ENCODE data around the gene PRR3.

PRR3 gene

DNA sequence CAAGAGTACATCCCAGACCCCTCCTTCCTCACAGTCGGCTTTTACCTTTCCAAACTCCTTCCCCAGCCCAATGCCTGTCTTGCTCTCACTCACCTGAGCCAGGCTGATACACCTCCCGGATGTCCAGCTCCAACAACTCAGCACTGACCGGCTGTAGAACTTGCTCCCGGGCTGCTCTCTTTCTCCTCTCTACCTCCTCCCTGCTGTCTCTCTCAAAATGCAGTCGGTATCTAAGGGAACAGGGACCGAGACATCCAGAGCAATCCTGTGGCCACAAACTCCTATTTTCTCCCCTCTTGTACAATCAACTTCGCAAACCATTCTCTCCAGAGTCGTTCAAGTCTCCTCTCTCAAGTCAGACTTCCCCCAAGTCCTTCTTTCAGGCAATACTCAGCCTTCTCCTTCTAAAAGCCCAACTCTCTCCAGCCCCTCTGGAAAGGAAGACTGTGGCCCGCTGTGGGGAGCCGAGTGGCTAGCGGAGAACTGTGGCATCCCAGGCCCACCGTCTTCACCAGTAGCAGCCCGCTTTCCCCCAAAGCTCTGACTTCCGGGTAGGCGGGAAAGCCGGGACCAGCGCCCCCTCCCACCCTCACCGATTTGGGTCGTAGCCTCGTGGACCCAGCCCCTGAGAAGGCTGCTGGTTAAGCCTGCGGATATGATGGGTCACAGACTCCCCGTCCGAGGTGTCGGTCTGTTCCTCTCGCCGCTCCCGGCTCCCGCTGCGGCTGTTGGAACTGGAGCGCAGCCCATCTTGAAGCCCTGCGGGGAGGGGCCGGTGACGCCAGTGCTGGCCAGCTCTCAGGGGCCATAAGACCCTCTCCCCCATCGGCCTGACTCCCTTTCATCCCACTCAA is 1.9 kb upstream of the PRR3 start:
- ATAC-seq: no peak
- Mint-ChIP-seq H3K36me3 (peaks cover 98% of the 10 kb centered on the region), H3K4me3 (peak overlapping the region; percentile 88), H3K9me3 (no peaks in the 10 kb centered on the region), H3K4me1 (peaks cover 71% of the 10 kb centered on the region), H3K27ac (peak overlapping the region; percentile 97)
- peak in 1 of 2 donors; percentile 14 for DNase-seq (ENCODE audit: low spot score in 2 of 2)

DNA sequence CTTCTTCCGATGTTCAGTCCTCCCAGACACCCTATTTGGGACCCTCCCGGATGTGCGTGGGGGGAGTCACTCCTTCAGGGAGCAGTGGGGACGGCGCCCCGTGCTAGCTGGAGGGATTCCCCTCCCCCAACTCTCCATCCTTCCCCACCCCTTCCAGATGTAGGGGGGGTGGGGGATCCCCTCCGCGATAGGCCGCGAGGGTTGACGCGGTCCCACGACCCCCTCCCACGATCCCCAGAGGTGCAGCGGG is 1.4 kb upstream of the PRR3 start:
- ATAC-seq (no peak), DNase-seq (ENCODE audit: low spot score in 2 of 2) (no peak)
- Mint-ChIP-seq H3K36me3 (peaks cover 98% of the 10 kb centered on the region), H3K4me1 (peaks cover 66% of the 10 kb centered on the region), H3K4me3 (peak overlapping the region; percentile 88), H3K9me3 (no peaks in the 10 kb centered on the region), H3K27ac (peak overlapping the region; percentile 97)

DNA sequence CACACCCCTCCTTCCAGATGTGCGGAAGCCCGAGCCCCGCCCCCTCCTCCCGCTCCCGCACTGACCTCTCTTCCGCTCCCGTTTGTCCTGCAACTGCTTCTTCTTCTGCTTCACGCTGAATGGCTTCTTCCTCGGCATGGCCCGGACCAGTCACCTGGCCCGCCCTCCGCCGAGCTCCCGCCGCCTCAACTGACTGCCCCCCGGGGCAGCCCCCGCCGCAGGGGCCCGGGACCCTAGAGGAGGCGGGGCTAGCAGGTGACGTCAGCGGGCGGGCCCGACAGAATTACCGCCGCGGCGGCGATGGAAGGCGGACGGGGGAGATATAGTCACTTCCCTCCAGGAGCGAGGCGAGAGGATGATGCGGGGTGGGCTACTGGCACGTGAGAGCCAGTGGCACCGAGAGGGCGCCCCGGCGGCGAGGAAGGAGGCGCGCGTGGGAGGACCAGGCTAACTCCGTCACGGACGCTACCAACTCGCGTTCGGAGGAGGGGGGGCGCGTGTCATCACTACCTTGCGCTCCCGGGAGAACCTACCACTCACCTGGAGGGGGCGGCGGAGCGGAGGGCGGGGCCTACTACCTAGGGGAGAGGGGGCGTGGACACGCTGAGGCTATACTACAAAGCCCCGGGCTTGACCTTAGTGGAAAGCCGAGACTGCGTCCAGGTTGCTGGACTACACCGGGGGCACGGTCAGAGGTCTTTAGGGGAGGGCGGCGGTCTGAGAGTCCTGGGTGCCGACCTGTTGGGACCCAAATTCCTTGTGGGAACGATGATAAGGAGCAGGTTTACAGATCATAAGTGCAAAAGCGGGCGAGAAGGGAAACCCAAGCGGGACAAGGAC is 809 bp upstream of the PRR3 start, which contains the start of gene GNL1:
Gene GNL1 (minus strand): TSS at position 424 of the 840 bp plus-strand sequence. CDS start 286 bp downstream, at position 138.
- peak; percentile 92 for ATAC-seq
- DNase-seq (ENCODE audit: low spot score in 2 of 2): peak; percentile 97 to 100
- Mint-ChIP-seq H3K9me3 (no peaks in the 10 kb centered on the region), H3K4me1 (peaks cover 63% of the 10 kb centered on the region), H3K4me3 (peak within 1 kb of the TSS; percentile 88), H3K27ac (peak within 1 kb of the TSS; percentile 97), H3K36me3 (peaks cover 95% of the 10 kb centered on the region)

DNA sequence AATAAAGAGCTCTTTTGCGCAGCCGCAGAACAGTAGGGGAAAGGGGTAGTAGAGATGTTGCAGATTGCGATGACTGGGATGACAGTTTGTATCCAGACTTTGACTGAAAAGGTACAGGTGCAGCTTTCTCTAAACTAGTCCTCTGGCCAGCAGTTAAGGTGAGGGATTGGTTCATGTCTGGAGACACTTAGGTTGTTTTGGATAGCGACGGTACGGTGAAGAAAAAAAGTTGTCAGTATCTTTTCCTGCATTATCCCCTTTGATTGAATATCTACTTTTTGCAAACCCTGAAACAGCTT is 537 bp downstream of the PRR3 start:
- ATAC-seq: peak; percentile 2
- Mint-ChIP-seq H3K4me1 (peaks cover 63% of the 10 kb centered on the region), H3K9me3 (no peaks in the 10 kb centered on the region), H3K4me3 (peak overlapping the region; percentile 88), H3K27ac (peak overlapping the region; percentile 97), H3K36me3 (peaks cover 95% of the 10 kb centered on the region)
- no peak for DNase-seq (ENCODE audit: low spot score in 2 of 2)

DNA sequence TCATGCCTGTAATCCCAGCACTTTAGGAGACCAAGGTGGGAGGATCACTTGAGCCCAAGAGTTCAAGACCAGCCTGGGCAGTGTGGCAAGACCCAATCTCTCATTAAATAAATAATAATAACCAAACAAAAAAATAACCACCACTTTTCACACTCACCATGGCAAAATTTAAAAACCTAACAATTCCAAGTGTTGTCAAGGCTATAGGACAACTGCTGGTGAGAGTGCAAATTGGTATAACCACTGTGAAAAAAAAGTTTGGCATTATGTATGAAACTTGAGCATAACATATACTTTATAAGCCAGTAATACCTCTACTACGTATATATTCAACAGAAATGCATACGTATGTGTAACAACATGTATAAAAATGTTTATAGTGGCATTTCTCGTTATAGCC is 3.8 kb downstream of the PRR3 start:
- peaks cover 86% of the 10 kb centered on the region for H3K36me3 Mint-ChIP-seq
- ATAC-seq: no peak
- no peaks in the 10 kb centered on the region for H3K9me3 Mint-ChIP-seq
- H3K27ac Mint-ChIP-seq: no peak overlapping the region
- peaks cover 39% of the 10 kb centered on the region for H3K4me1 Mint-ChIP-seq
- H3K4me3 Mint-ChIP-seq: no peak overlapping the region
- no peak for DNase-seq (ENCODE audit: low spot score in 2 of 2)

DNA sequence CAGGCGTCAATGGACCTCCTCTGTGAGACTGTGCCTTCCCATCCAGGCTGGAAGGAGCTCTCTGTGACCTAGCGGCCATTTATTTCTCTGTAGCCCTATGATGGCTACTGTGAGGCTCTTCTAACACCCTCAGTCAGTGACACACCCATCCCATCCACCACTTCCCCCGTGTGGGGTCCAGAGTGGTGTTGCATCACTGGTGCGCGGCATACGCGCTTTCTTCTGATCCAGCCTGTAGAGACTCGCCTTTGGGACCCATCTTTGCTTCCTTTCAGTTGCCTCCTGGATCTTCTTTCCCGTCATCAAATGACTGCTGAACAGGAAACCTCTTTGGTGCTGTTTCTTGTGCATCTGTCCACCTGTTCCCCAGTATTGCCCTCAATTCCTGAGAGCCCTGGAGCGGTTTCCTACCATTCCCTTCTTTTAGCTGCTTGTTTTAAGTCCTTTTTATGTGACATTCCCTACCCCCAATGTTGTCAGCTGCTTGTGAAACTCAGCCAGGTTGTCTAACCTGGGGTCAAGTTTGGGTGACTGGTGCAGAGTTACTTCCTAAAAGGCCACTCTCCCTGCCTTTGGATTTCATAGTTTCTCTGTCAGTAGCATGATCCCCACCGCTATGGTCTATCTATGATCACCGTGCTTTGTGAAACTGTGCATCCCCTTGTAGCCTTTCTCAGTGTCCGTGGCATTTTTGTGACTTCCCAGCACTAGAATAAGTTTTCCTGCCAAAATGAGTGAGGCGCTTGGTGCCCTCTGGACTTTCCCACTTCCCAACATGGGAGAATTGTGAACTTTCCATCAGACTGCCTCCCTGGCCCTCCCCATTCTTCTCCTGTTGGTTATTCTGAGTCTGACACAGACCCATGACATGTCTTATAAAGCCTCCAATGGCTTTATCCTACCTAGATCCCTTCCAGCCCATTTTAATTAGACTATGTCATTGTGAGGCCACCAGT is 5.7 kb downstream of the PRR3 start:
- Mint-ChIP-seq H3K4me3 (no peak overlapping the region), H3K4me1 (peaks cover 25% of the 10 kb centered on the region), H3K27ac (peak overlapping the region; percentile 41), H3K36me3 (peaks cover 68% of the 10 kb centered on the region), H3K9me3 (no peaks in the 10 kb centered on the region)
- DNase-seq (ENCODE audit: low spot score in 2 of 2) (no peak), ATAC-seq (no peak)

DNA sequence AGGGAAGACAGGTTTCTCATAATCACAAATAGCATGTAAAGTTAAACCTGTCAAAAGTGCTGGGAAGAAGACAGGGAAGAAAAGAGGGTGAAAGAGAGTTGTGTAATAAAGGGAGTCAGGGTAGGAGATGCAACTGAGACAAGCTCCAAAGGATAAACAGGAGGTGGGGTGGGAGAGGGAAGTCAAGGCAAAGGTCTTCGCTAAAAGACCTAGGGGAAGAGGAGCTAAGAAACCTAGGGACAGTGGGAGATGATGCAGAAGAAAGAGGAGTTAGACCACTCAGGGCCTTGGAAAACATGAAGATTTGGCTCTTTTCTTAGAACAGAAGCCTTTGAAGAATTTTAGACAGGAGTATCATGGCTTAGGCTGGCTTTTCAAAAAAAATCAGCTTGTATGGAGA is 7.0 kb downstream of the PRR3 start:
- H3K27ac Mint-ChIP-seq: peak overlapping the region; percentile 39
- DNase-seq (ENCODE audit: low spot score in 2 of 2) (no peak), ATAC-seq (no peak)
- H3K4me3 Mint-ChIP-seq: no peak overlapping the region
- no peaks in the 10 kb centered on the region for H3K9me3 Mint-ChIP-seq
- peaks cover 54% of the 10 kb centered on the region for H3K36me3 Mint-ChIP-seq
- peaks cover 20% of the 10 kb centered on the region for H3K4me1 Mint-ChIP-seq

DNA sequence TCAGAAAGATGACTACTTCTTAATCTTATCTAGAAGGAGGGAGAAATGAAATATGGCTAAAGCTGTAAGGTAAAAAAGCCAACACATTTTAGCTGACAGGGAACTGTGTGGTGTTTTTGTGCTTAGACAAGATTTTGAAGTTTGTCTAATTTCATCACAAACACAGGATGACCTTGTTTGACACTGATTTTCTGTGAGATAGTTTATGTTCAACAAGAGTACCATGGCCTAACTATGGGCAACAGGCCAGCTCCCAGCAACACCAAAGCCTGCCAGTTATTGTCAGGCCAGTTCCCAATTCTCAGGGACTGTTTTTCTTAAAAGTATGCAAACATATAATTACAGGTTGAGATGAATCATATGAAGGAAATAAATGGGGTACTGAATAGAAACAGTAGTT is 8.7 kb downstream of the PRR3 start:
- no peaks in the 10 kb centered on the region for H3K9me3 Mint-ChIP-seq
- no peak overlapping the region for H3K4me3 Mint-ChIP-seq
- DNase-seq (ENCODE audit: low spot score in 2 of 2) (no peak), ATAC-seq (no peak)
- peaks cover 43% of the 10 kb centered on the region for H3K36me3 Mint-ChIP-seq
- peak overlapping the region; percentile 58 for H3K27ac Mint-ChIP-seq
- peaks cover 36% of the 10 kb centered on the region for H3K4me1 Mint-ChIP-seq

DNA sequence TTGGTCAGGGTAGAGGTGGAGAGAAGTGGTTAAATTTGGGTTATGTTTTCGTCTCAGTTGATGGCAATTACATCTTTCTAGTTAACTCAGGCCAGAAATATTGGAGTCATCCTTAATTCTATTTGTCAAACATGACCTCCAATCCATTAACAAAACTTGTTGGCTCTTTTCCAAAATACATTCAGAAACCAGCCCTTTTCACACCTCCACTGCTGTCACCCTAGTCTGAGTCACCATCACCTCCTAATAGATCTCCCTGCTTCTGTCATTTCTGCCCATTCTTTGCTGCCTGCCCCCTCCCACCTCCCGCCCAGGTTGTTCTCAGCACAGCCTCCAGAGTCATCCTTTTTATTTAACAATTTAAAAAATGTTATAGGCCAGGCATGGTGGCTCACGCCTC is 11.2 kb downstream of the PRR3 start:
- ATAC-seq (peak; percentile 71), DNase-seq (ENCODE audit: low spot score in 2 of 2) (peak in 1 of 2 donors; percentile 64)
- peak overlapping the region; percentile 46 for H3K27ac Mint-ChIP-seq
- H3K9me3 Mint-ChIP-seq: no peaks in the 10 kb centered on the region
- peaks cover 50% of the 10 kb centered on the region for H3K4me1 Mint-ChIP-seq
- H3K4me3 Mint-ChIP-seq: no peak overlapping the region
- peaks cover 37% of the 10 kb centered on the region for H3K36me3 Mint-ChIP-seq

DNA sequence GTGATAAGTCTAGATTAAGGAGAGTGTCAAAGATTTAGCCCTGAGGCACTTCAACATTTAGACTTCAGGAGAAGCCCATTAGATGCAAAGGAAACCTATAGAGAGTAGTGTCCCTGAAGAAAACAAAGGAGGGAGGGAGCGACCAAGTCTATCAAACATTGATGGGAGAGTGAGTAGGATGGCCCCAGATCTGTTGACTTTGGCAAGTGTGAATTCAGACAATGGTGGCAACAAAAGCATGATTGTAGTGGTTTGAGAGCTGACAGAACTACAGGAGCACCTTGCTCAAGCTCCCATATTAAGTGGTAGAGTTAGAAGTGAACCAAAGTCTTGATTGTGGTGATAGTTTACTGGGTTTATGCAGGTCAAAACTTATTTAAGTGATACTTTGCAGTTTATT is 13.2 kb downstream of the PRR3 start:
- H3K36me3 Mint-ChIP-seq: peaks cover 41% of the 10 kb centered on the region
- peak overlapping the region; percentile 97 for H3K4me3 Mint-ChIP-seq
- ATAC-seq (no peak), DNase-seq (ENCODE audit: low spot score in 2 of 2) (no peak)
- H3K4me1 Mint-ChIP-seq: peaks cover 55% of the 10 kb centered on the region
- peak overlapping the region; percentile 99 for H3K27ac Mint-ChIP-seq
- H3K9me3 Mint-ChIP-seq: no peaks in the 10 kb centered on the region

DNA sequence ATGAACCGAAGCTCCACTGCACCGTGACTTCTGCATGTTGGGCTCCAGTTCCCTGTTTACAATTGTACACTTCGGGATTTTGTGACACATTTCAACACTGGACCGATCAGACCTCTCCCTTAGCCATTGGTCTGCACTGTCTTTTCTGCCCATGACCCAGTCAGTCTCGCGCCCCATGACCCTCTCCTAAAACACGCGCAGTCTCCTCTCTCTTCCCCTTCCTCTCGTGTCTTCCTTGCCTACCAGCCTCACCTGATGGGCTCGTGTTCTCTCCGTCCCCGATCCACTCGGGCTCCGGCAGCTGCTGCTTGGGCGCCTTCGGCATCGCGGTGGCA is 13.6 kb downstream of the PRR3 start:
- Mint-ChIP-seq H3K4me1 (peaks cover 55% of the 10 kb centered on the region), H3K9me3 (no peaks in the 10 kb centered on the region), H3K27ac (peak overlapping the region; percentile 99), H3K4me3 (peak overlapping the region; percentile 97), H3K36me3 (peaks cover 46% of the 10 kb centered on the region)
- DNase-seq (ENCODE audit: low spot score in 2 of 2): no peak
- peak; percentile 12 for ATAC-seq

DNA sequence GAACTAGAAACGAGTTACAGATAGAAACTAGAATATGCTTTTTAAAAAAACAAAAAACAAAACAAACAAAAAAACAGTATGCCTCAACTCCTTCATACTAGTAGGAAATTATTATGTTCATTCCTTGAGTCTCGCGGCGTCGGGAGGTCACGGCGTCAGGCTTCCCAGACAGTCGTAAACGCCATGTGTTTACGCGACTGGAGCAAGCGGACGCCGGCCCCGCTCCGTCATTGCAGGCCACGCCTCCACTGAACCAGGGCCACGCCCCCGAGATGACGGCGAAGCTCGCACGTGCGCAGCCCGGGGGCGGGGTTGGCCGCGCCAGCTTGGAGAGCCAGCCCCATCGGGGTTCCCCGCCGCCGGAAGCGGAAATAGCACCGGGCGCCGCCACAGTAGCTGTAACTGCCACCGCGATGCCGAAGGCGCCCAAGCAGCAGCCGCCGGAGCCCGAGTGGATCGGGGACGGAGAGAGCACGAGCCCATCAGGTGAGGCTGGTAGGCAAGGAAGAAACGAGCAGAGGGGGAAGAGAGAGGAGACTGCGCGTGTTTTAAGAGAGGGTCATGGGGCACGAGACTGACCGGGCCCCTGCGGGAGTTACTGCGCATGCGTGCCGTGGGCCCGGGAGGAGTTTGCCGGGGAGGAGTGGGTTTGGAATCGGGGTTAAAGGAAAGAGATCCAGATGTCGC is 14.1 kb downstream of the PRR3 start, which contains the start of gene ABCF1:
Gene ABCF1 (plus strand): TSS at position 368 of the 687 bp plus-strand sequence. CDS start 46 bp downstream, at position 414.
- H3K36me3 Mint-ChIP-seq: peaks cover 51% of the 10 kb centered on the region
- H3K4me1 Mint-ChIP-seq: peaks cover 55% of the 10 kb centered on the region

DNA sequence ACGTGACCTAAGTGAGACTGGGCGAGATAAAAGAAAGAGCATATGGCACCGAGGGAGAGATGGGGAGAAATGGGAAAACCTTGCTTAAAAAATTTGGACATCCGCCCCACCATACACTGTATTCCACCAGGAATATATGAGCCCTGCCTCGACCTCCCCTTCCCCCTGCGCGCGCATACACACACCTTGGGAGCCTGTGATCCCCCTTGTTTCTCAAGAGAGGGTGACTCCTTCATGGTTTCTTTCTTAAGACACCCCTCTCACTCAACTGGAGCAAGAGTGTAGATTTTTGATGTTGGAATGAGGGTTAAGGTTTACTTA is 14.6 kb downstream of the PRR3 start:
- Mint-ChIP-seq H3K27ac (peak overlapping the region; percentile 99), H3K9me3 (no peaks in the 10 kb centered on the region), H3K36me3 (peaks cover 56% of the 10 kb centered on the region), H3K4me3 (peak overlapping the region; percentile 97), H3K4me1 (peaks cover 59% of the 10 kb centered on the region)
- ATAC-seq: no peak
- DNase-seq (ENCODE audit: low spot score in 2 of 2): no peak

More for the DNA sequence above, 14.1 kb downstream of the PRR3 start, which contains the start of gene ABCF1:
- Mint-ChIP-seq H3K27ac (peak within 1 kb of the TSS; percentile 99), H3K4me3 (peak within 1 kb of the TSS; percentile 97), H3K9me3 (no peaks in the 10 kb centered on the region)
- ATAC-seq (peak; percentile 95), DNase-seq (ENCODE audit: low spot score in 2 of 2) (peak; percentile 100)

DNA sequence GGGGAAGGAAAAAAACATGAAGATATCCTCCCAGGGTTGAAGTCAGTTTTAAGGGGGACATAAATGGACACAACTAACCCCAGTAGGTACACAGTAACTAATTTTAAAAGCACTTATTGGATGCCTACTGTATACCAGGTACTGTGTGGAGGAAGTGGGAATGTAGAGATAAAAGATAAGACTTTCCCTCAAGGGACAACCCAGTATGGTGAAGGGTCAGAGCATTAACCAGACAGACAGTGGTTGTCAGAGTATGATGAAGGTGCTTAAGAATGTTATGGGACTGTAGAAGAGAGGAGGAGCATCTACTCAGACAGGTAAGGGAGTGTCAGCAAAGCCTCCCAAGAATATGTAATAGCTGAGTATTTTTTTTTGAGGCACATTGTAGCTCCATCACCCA is 15.1 kb downstream of the PRR3 start:
- Mint-ChIP-seq H3K9me3 (no peaks in the 10 kb centered on the region), H3K36me3 (peaks cover 60% of the 10 kb centered on the region), H3K27ac (peak overlapping the region; percentile 99), H3K4me3 (peak overlapping the region; percentile 97), H3K4me1 (peaks cover 64% of the 10 kb centered on the region)
- ATAC-seq (no peak), DNase-seq (ENCODE audit: low spot score in 2 of 2) (no peak)
